ENCODE measurements around the gene XBP1.

DNA sequence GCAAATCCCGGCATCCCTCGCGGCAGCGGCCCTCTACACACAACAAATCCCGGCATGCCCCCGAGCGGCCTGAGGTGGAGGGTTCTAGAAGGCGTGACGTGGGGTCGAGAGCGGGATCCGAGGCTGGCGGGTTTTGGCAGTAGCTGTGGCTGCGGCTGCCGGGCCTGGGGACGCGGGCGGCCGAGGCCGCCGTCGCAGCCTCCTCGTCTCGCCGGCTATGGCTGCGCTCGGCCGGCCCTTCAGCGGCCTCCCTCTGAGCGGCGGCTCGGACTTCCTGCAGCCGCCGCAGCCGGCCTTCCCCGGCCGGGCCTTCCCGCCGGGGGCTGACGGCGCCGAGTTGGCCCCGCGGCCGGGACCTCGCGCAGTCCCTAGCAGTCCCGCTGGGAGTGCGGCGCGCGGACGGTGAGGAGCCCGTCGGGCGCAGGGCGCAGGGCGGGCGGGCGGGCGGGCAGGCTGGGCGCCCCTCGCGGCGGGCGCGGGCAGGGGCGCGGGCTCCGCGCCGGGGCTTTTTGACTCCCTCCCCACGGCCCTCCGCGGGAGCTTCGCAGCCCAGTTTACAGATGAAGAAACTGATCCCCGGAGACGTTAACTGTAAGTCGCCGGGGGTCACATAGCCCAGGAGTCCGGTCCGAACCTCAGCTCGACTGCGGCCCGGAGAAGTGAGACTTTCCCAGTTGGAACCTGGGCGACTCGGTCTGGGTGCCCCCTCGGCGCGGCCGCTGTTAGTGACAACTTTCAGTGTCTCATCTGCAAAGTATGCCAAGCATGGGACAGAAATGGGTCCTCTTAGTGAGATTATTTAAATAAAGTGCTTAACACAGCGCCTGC lies 27.5 kb downstream of the XBP1 start, which contains the start of gene CCDC117:
- TF ChIP-seq, protein P1, sequence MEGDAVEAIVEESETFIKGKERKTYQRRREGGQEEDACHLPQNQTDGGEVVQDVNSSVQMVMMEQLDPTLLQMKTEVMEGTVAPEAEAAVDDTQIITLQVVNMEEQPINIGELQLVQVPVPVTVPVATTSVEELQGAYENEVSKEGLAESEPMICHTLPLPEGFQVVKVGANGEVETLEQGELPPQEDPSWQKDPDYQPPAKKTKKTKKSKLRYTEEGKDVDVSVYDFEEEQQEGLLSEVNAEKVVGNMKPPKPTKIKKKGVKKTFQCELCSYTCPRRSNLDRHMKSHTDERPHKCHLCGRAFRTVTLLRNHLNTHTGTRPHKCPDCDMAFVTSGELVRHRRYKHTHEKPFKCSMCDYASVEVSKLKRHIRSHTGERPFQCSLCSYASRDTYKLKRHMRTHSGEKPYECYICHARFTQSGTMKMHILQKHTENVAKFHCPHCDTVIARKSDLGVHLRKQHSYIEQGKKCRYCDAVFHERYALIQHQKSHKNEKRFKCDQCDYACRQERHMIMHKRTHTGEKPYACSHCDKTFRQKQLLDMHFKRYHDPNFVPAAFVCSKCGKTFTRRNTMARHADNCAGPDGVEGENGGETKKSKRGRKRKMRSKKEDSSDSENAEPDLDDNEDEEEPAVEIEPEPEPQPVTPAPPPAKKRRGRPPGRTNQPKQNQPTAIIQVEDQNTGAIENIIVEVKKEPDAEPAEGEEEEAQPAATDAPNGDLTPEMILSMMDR (conservative IDR thresholded peaks at IDR 0.05; ENCODE audit: low read depth in 2 of 2) = no peak
- TF ChIP-seq EZH2 (IDR thresholded peaks at IDR 0.05; ENCODE audit: low read depth, unreplicated experiment) (no peak), STAT1 (IDR thresholded peaks at IDR 0.05; ENCODE audit: unreplicated experiment) (no peak), ZNF331 (CRISPR knock-in tag; IDR thresholded peaks at IDR 0.05; ENCODE audit: low read depth) (no peak), POLR2AphosphoS5 (IDR thresholded peaks at IDR 0.05; ENCODE audit: low read depth) (peak; percentile 84), EZH2phosphoT487 (IDR thresholded peaks at IDR 0.05; ENCODE audit: unreplicated experiment) (no peak), REST (IDR thresholded peaks at IDR 0.05; ENCODE audit: unreplicated experiment) (no peak), CREB1 (CRISPR knock-in tag; IDR thresholded peaks at IDR 0.05; ENCODE audit: low read depth) (peak; percentile 89), JUNB (IDR thresholded peaks at IDR 0.05; ENCODE audit: unreplicated experiment) (no peak), ZNF114 (CRISPR knock-in tag; IDR thresholded peaks at IDR 0.05) (no peak)
- TF ChIP-seq, protein P2, sequence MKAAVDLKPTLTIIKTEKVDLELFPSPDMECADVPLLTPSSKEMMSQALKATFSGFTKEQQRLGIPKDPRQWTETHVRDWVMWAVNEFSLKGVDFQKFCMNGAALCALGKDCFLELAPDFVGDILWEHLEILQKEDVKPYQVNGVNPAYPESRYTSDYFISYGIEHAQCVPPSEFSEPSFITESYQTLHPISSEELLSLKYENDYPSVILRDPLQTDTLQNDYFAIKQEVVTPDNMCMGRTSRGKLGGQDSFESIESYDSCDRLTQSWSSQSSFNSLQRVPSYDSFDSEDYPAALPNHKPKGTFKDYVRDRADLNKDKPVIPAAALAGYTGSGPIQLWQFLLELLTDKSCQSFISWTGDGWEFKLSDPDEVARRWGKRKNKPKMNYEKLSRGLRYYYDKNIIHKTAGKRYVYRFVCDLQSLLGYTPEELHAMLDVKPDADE (IDR thresholded peaks at IDR 0.05) = peak; percentile 90
- TF ChIP-seq, protein P3, sequence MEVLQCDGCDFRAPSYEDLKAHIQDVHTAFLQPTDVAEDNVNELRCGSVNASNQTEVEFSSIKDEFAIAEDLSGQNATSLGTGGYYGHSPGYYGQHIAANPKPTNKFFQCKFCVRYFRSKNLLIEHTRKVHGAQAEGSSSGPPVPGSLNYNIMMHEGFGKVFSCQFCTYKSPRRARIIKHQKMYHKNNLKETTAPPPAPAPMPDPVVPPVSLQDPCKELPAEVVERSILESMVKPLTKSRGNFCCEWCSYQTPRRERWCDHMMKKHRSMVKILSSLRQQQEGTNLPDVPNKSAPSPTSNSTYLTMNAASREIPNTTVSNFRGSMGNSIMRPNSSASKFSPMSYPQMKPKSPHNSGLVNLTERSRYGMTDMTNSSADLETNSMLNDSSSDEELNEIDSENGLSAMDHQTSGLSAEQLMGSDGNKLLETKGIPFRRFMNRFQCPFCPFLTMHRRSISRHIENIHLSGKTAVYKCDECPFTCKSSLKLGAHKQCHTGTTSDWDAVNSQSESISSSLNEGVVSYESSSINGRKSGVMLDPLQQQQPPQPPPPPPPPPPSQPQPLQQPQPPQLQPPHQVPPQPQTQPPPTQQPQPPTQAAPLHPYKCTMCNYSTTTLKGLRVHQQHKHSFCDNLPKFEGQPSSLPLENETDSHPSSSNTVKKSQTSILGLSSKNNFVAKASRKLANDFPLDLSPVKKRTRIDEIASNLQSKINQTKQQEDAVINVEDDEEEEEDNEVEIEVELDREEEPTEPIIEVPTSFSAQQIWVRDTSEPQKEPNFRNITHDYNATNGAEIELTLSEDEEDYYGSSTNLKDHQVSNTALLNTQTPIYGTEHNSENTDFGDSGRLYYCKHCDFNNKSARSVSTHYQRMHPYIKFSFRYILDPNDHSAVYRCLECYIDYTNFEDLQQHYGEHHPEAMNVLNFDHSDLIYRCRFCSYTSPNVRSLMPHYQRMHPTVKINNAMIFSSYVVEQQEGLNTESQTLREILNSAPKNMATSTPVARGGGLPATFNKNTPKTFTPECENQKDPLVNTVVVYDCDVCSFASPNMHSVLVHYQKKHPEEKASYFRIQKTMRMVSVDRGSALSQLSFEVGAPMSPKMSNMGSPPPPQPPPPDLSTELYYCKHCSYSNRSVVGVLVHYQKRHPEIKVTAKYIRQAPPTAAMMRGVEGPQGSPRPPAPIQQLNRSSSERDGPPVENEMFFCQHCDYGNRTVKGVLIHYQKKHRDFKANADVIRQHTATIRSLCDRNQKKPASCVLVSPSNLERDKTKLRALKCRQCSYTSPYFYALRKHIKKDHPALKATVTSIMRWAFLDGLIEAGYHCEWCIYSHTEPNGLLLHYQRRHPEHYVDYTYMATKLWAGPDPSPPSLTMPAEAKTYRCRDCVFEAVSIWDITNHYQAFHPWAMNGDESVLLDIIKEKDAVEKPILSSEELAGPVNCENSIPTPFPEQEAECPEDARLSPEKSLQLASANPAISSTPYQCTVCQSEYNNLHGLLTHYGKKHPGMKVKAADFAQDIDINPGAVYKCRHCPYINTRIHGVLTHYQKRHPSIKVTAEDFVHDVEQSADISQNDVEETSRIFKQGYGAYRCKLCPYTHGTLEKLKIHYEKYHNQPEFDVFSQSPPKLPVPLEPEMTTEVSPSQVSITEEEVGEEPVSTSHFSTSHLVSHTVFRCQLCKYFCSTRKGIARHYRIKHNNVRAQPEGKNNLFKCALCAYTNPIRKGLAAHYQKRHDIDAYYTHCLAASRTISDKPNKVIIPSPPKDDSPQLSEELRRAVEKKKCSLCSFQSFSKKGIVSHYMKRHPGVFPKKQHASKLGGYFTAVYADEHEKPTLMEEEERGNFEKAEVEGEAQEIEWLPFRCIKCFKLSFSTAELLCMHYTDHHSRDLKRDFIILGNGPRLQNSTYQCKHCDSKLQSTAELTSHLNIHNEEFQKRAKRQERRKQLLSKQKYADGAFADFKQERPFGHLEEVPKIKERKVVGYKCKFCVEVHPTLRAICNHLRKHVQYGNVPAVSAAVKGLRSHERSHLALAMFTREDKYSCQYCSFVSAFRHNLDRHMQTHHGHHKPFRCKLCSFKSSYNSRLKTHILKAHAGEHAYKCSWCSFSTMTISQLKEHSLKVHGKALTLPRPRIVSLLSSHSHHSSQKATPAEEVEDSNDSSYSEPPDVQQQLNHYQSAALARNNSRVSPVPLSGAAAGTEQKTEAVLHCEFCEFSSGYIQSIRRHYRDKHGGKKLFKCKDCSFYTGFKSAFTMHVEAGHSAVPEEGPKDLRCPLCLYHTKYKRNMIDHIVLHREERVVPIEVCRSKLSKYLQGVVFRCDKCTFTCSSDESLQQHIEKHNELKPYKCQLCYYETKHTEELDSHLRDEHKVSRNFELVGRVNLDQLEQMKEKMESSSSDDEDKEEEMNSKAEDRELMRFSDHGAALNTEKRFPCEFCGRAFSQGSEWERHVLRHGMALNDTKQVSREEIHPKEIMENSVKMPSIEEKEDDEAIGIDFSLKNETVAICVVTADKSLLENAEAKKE (CRISPR knock-in tag; IDR thresholded peaks at IDR 0.05) = no peak
